ENCODE data around the gene PCSK4.

DNA sequence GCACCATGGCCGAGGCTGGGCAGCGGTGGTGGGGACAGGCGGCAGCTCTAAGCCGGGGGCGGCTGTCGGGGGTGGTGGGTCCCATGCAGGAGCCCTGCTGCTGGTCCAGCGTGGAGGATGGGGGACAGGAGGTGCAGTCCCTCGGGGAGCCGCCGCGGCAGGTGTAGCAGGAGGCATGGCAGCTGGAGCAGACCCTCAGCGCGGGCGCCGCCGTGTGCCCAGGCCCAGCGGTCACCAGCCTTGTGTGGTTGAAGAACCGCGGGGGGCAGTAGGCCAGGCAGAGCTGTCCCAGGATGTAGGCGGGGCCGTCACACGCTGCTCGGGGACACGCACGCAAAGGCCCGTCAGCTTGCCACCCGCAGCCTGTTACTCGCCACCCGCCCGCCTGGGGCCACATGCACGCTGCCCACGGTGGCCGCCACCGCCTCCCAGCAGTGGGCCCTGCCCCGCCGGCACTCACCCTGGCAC lies 8.2 kb downstream of the PCSK4 start:
- TF ChIP-seq, protein P1, sequence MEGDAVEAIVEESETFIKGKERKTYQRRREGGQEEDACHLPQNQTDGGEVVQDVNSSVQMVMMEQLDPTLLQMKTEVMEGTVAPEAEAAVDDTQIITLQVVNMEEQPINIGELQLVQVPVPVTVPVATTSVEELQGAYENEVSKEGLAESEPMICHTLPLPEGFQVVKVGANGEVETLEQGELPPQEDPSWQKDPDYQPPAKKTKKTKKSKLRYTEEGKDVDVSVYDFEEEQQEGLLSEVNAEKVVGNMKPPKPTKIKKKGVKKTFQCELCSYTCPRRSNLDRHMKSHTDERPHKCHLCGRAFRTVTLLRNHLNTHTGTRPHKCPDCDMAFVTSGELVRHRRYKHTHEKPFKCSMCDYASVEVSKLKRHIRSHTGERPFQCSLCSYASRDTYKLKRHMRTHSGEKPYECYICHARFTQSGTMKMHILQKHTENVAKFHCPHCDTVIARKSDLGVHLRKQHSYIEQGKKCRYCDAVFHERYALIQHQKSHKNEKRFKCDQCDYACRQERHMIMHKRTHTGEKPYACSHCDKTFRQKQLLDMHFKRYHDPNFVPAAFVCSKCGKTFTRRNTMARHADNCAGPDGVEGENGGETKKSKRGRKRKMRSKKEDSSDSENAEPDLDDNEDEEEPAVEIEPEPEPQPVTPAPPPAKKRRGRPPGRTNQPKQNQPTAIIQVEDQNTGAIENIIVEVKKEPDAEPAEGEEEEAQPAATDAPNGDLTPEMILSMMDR (IDR thresholded peaks at IDR 0.05), result no peak
- no peak for TF ChIP-seq POLR2AphosphoS5 (IDR thresholded peaks at IDR 0.05; ENCODE audit: insufficient read depth in 1 of 2, low read depth in 1 of 2)

All from vagina (tissue), 2 donors.